OCI-LY1 (cell line): ENCODE data around the gene ZSWIM1.
"Not testable (repeated sequence)": the region's sequence is repeated elsewhere in the genome, so short reads cannot be mapped to it uniquely, and the experiment has no call there.

Experiments
- H2AFZ ChIP-seq: fragments of 200-600 bp; sonication (generic), shearing (Covaris generic); 2 replicates; pipeline ENCODE4 v1.6.0; 2014; ENCODE audit warnings: antibody characterized with exemption, mild to moderate bottlenecking, low read length
- H3F3A ChIP-seq: fragments of 200-600 bp; sonication (generic), shearing (Covaris generic); 2 replicates; pipeline ENCODE4 v1.6.0; 2014; ENCODE audit warnings: mild to moderate bottlenecking, antibody characterized with exemption, low read length, moderate library complexity; ENCODE audit not compliant: insufficient read depth
- H3K27ac ChIP-seq: fragments of 200-600 bp; sonication (generic); 2 replicates; pipeline ENCODE4 v1.5.1; 2014; ENCODE audit warnings: low read length, mixed run types, mild to moderate bottlenecking, low read depth; ENCODE audit not compliant: poor library complexity, severe bottlenecking
- H3K27me3 ChIP-seq: fragments of 200-600 bp; sonication (generic); 2 replicates; pipeline ENCODE4 v1.6.0; 2014; ENCODE audit warnings: antibody characterized with exemption, mild to moderate bottlenecking, low read length, moderate library complexity; ENCODE audit not compliant: insufficient read depth
- H3K36me3 ChIP-seq: fragments of 200-600 bp; sonication (generic); 2 replicates; pipeline ENCODE4 v1.6.1; 2014; ENCODE audit warnings: mild to moderate bottlenecking, antibody characterized with exemption, low read length, moderate library complexity, mixed read lengths; ENCODE audit not compliant: insufficient read depth
- H3K4me1 ChIP-seq: fragments of 200-600 bp; sonication (generic); 2 replicates; pipeline ENCODE4 v1.5.1; 2014; ENCODE audit warnings: mild to moderate bottlenecking, low read length, moderate library complexity; ENCODE audit not compliant: insufficient read depth, severe bottlenecking
- H3K4me2 ChIP-seq: fragments of 200-600 bp; sonication (generic), shearing (Covaris generic); 2 replicates; pipeline ENCODE4 v1.6.1; 2014; ENCODE audit warnings: low read length
- H3K4me3 ChIP-seq: fragments of 200-600 bp; sonication (generic); 2 replicates; pipeline ENCODE4 v1.5.1; 2014; ENCODE audit warnings: low read length, low read depth, mild to moderate bottlenecking, mixed read lengths; ENCODE audit not compliant: poor library complexity, severe bottlenecking
- H3K79me2 ChIP-seq: fragments of 200-600 bp; shearing (Covaris generic); 2 replicates; pipeline ENCODE4 v1.6.1; 2016; ENCODE audit warnings: mixed run types, low read length, mixed read lengths; ENCODE audit not compliant: insufficient read depth
- H3K9ac ChIP-seq: fragments of 200-600 bp; sonication (generic), shearing (Covaris generic); 2 replicates; pipeline ENCODE4 v1.6.1; 2014; ENCODE audit warnings: mild to moderate bottlenecking, low read length, mixed read lengths
- H3K9me2 ChIP-seq: fragments of 200-600 bp; sonication (generic), shearing (Covaris generic); 2 replicates; pipeline ENCODE4 v1.6.1; 2014; ENCODE audit warnings: low read depth, mild to moderate bottlenecking, low read length, mixed read lengths
- H3K9me3 ChIP-seq: fragments of 200-600 bp; shearing (Covaris generic); 2 replicates; pipeline ENCODE4 v1.6.1; 2014; ENCODE audit warnings: low read length, mixed read lengths
- H4K20me1 ChIP-seq: fragments of 200-600 bp; sonication (generic), shearing (Covaris generic); 2 replicates; pipeline ENCODE4 v1.6.0; 2016; ENCODE audit warnings: mild to moderate bottlenecking, low read length; ENCODE audit not compliant: insufficient read depth
- CTCF ChIP-seq: fragments of 200-600 bp; sonication (generic), shearing (Covaris generic); IDR thresholded peaks from 2 replicates; pipeline ENCODE4 v1.5.1; 2017; ENCODE audit warnings: mild to moderate bottlenecking, antibody characterized with exemption, low read length, moderate library complexity, mixed read lengths
- EZH2 ChIP-seq: fragments of 200-600 bp; sonication (generic), shearing (Covaris generic); IDR thresholded peaks from 2 replicates; pipeline ENCODE4 v1.8.0; 2017; ENCODE audit warnings: borderline replicate concordance, mixed run types, mild to moderate bottlenecking, antibody characterized with exemption, low read length, moderate library complexity, mixed read lengths

ZSWIM1 gene

GRCh38 chr20:45873409-45874103, 7.5 kb upstream of the ZSWIM1 start:
- no peak overlapping the region for H2AFZ ChIP-seq
- H3F3A ChIP-seq: no peaks in the 10 kb centered on the region
- no peaks in the 10 kb centered on the region for H3K9me3 ChIP-seq
- no peaks in the 10 kb centered on the region for H3K4me1 ChIP-seq
- H3K9me2 ChIP-seq: no peaks in the 10 kb centered on the region
- no peak overlapping the region for H3K4me2 ChIP-seq
- H3K79me2 ChIP-seq: no peaks in the 10 kb centered on the region
- peaks cover 23% of the 10 kb centered on the region; the same call in 1 of the 2 replicates for H3K36me3 ChIP-seq
- no peak overlapping the region for H3K27ac ChIP-seq
- TF ChIP-seq CTCF: no peak
- TF ChIP-seq EZH2: no peak
- H4K20me1 ChIP-seq: no peaks in the 10 kb centered on the region
- H3K9ac ChIP-seq: no peak overlapping the region
- H3K27me3 ChIP-seq: no peaks in the 10 kb centered on the region
- H3K4me3 ChIP-seq: no peak overlapping the region

GRCh38 chr20:45874104-45874481, 6.9 kb upstream of the ZSWIM1 start:
- not testable (repeated sequence) for H3K27me3 ChIP-seq, H2AFZ ChIP-seq, H3F3A ChIP-seq, H3K9me3 ChIP-seq, H3K4me1 ChIP-seq, H3K4me3 ChIP-seq, H3K9ac ChIP-seq, H3K4me2 ChIP-seq, H3K27ac ChIP-seq, H3K9me2 ChIP-seq, H3K79me2 ChIP-seq, H4K20me1 ChIP-seq
- H3K36me3 ChIP-seq: peaks cover 23% of the 10 kb centered on the region; the same call in 1 of the 2 replicates

DNA sequence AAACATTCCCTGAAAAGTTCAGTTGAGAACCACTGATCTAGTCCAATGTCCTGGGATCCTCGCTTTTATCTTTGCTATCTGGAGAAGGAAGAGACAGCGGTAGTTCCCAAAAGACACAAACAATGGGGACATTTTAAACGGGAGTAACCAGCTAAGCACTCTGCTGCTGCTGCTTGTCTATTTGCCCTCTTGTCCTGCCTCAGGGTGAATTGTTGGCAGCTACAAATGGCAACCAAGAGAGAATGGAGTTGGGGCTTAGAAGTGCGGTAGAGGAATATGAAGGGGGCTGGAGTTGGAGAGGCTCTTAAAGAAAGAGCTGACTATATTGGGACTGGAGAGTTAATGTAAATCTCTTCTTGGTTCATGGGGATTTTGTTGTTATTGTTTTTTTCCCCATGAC, 6.5 kb upstream of the ZSWIM1 start:
- Histone ChIP-seq H3K9ac (no peak overlapping the region), H2AFZ (no peak overlapping the region), H3F3A (no peaks in the 10 kb centered on the region), H3K4me3 (no peak overlapping the region), H3K36me3 (peaks cover 23% of the 10 kb centered on the region; the same call in 1 of the 2 replicates), H3K27ac (no peak overlapping the region), H3K4me2 (no peak overlapping the region), H3K4me1 (no peaks in the 10 kb centered on the region), H3K79me2 (no peaks in the 10 kb centered on the region), H3K27me3 (no peaks in the 10 kb centered on the region), H4K20me1 (no peaks in the 10 kb centered on the region), H3K9me2 (no peaks in the 10 kb centered on the region), H3K9me3 (no peaks in the 10 kb centered on the region)
- TF ChIP-seq CTCF (no peak), EZH2 (no peak)

DNA sequence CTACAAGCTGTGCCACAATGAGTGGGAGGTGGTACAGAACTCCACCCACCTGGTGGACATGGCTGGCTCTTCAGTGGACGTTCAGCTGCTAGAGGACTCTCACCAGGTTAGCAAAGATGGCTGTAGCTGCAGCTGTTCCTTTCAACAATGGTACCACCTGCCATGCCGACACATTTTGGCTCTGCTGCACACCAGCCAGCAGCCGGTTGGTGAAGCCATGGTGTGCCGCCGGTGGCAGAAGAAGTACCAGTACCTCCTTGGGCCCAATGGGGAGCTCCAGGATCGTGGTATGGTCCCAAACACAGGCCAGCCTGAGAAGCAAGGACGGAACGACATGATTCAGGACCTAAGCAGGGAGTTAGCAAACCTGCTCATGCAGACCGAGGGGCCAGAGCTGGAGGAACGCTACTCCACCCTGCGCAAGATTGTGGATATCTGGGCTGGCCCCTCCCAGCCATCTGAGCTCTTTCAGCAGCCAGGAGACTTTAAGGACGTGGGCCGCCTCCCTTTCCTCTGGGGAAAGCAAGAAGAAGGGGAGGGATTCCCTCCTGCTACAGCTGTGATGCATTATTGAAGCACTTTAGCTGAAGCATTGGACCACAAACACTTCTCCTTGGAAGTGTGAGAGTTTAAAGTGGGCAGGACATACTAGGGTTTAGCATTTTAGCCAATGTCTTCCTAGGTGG, 2.8 kb upstream of the ZSWIM1 start:
- Histone ChIP-seq H3K27me3 (no peaks in the 10 kb centered on the region), H3K79me2 (peaks cover 4% of the 10 kb centered on the region), H3K9me3 (no peaks in the 10 kb centered on the region), H3K27ac (no peak overlapping the region), H3K9ac (no peak overlapping the region), H3K4me3 (no peak overlapping the region), H3K4me2 (no peak overlapping the region), H2AFZ (no peak overlapping the region), H4K20me1 (no peaks in the 10 kb centered on the region), H3F3A (no peaks in the 10 kb centered on the region), H3K4me1 (peaks cover 13% of the 10 kb centered on the region), H3K36me3 (peaks cover 32% of the 10 kb centered on the region; the same call in 1 of the 2 replicates), H3K9me2 (no peaks in the 10 kb centered on the region)
- TF ChIP-seq CTCF: no peak
- TF ChIP-seq EZH2: no peak
